Dendritic cell treated with granulocyte-macrophage colony-stimulating factor and Interleukin-4, amounts not matched to agents 40 ng/mL and 50 ng/mL, for 4 days (primary cell): ENCODE results near the gene DOCK1.

Experiments
- H3K27ac Mint-ChIP-seq: one replicate; pipeline ENCODE4 v1.8.0; 2022; ENCODE audit warnings: mild to moderate bottlenecking, mixed read lengths
- H3K27me3 Mint-ChIP-seq: one replicate; pipeline ENCODE4 v1.8.0; 2022; ENCODE audit warnings: mild to moderate bottlenecking, mixed read lengths
- H3K36me3 Mint-ChIP-seq: one replicate; pipeline ENCODE4 v1.8.0; 2022; ENCODE audit warnings: low read depth, mixed read lengths
- H3K4me1 Mint-ChIP-seq: one replicate; pipeline ENCODE4 v1.8.0; 2022; ENCODE audit warnings: low read depth, mixed read lengths
- H3K4me3 Mint-ChIP-seq: one replicate; pipeline ENCODE4 v1.8.0; 2022; ENCODE audit warnings: mild to moderate bottlenecking, moderate library complexity, mixed read lengths
- H3K9me3 Mint-ChIP-seq: one replicate; pipeline ENCODE4 v1.8.0; 2022; ENCODE audit warnings: mixed read lengths
- intact Hi-C: fragments of 100-400 bp; cut with micrococcal nuclease; formaldehyde crosslinking; loops from one replicate; pipeline ENCODE4 v1.15.0; 2022

The DOCK1 gene

GRCh38 chr10:127073666-127074065, 168.4 kb downstream of the DOCK1 start:
- H3K27ac Mint-ChIP-seq: no peak overlapping the region
- intact Hi-C loops: no loop called here
- no peak overlapping the region for H3K4me3 Mint-ChIP-seq
- H3K27me3 Mint-ChIP-seq: no peaks in the 10 kb centered on the region
- no peaks in the 10 kb centered on the region for H3K4me1 Mint-ChIP-seq
- peaks cover 9% of the 10 kb centered on the region for H3K9me3 Mint-ChIP-seq
- H3K36me3 Mint-ChIP-seq: peaks cover 31% of the 10 kb centered on the region

- Mint-ChIP-seq H3K9me3 (peaks cover 22% of the 10 kb centered on the region), H3K27ac (no peak overlapping the region), H3K4me3 (no peak overlapping the region), H3K36me3 (peaks cover 17% of the 10 kb centered on the region), H3K4me1 (peaks cover 8% of the 10 kb centered on the region), H3K27me3 (no peaks in the 10 kb centered on the region)
- intact Hi-C loops: no loop called here
Measured at GRCh38 chr10:127079392-127079791, 174.2 kb downstream of the DOCK1 start.

GRCh38 chr10:127080317-127080716, 175.1 kb downstream of the DOCK1 start:
- Mint-ChIP-seq H3K27me3 (no peaks in the 10 kb centered on the region), H3K4me3 (no peak overlapping the region)

DNA sequence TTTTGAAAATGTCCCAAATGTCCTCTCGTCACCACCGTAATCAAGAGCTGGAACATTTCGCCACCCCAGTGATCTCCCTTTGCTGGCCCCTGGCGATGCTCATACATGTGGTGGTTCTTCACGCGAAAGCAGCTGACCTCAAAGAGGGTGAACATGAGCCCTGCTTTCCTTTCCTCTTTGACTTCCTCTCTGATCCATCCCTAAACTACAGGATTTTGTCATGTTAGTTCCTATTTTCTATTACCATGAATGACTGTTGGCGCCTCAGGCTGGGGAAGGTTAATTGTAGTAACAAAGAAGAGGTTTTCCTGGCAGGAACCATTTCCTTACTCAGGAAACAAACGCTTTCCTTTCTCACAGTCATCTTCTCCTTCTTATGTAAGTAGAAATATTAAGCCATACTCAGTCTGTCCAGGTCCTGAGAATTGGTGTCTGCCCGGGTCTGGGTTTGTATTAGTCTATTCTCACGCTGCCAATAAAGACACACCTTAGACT, 176.7 kb downstream of the DOCK1 start:
- Mint-ChIP-seq H3K27ac (no peak overlapping the region), H3K36me3 (peaks cover 5% of the 10 kb centered on the region), H3K9me3 (peaks cover 13% of the 10 kb centered on the region), H3K4me3 (no peak overlapping the region), H3K4me1 (peaks cover 8% of the 10 kb centered on the region), H3K27me3 (no peaks in the 10 kb centered on the region)
- intact Hi-C loops: no loop called here

More at GRCh38 chr10:127080317-127080716, 175.1 kb downstream of the DOCK1 start:
- Mint-ChIP-seq H3K4me1 (peaks cover 8% of the 10 kb centered on the region), H3K36me3 (peaks cover 12% of the 10 kb centered on the region), H3K27ac (no peak overlapping the region), H3K9me3 (peaks cover 18% of the 10 kb centered on the region)
- intact Hi-C loops: no loop called here

- Mint-ChIP-seq H3K4me1 (peaks cover 8% of the 10 kb centered on the region), H3K36me3 (peaks cover 5% of the 10 kb centered on the region), H3K4me3 (no peak overlapping the region), H3K27ac (no peak overlapping the region), H3K27me3 (no peaks in the 10 kb centered on the region), H3K9me3 (peaks cover 13% of the 10 kb centered on the region)
- intact Hi-C loops: no loop called here
Measured at GRCh38 chr10:127082651-127083050, 177.4 kb downstream of the DOCK1 start.

GRCh38 chr10:127085957-127086356, 180.7 kb downstream of the DOCK1 start:
- Mint-ChIP-seq H3K36me3 (peaks cover 5% of the 10 kb centered on the region), H3K27ac (no peak overlapping the region), H3K27me3 (no peaks in the 10 kb centered on the region), H3K9me3 (peaks cover 13% of the 10 kb centered on the region), H3K4me1 (peaks cover 8% of the 10 kb centered on the region), H3K4me3 (no peak overlapping the region)
- intact Hi-C loops: no loop called here

GRCh38 chr10:127088908-127089307, 183.7 kb downstream of the DOCK1 start:
- no peaks in the 10 kb centered on the region for H3K27me3 Mint-ChIP-seq
- no peaks in the 10 kb centered on the region for H3K36me3 Mint-ChIP-seq
- H3K27ac Mint-ChIP-seq: no peak overlapping the region
- intact Hi-C loops: no loop called here
- H3K9me3 Mint-ChIP-seq: no peaks in the 10 kb centered on the region
- H3K4me3 Mint-ChIP-seq: no peak overlapping the region
- no peaks in the 10 kb centered on the region for H3K4me1 Mint-ChIP-seq

- Mint-ChIP-seq H3K36me3 (peaks cover 5% of the 10 kb centered on the region), H3K9me3 (no peaks in the 10 kb centered on the region), H3K4me3 (no peak overlapping the region), H3K4me1 (no peaks in the 10 kb centered on the region), H3K27me3 (no peaks in the 10 kb centered on the region), H3K27ac (no peak overlapping the region)
- intact Hi-C loops: no loop called here
Measured at GRCh38 chr10:127089446-127089845, 184.2 kb downstream of the DOCK1 start.

- Mint-ChIP-seq H3K27me3 (no peaks in the 10 kb centered on the region), H3K9me3 (no peaks in the 10 kb centered on the region), H3K4me1 (no peaks in the 10 kb centered on the region), H3K36me3 (peaks cover 7% of the 10 kb centered on the region), H3K4me3 (no peak overlapping the region), H3K27ac (no peak overlapping the region)
- intact Hi-C loops: no loop called here
Measured at GRCh38 chr10:127090138-127090537, 184.9 kb downstream of the DOCK1 start.

DNA sequence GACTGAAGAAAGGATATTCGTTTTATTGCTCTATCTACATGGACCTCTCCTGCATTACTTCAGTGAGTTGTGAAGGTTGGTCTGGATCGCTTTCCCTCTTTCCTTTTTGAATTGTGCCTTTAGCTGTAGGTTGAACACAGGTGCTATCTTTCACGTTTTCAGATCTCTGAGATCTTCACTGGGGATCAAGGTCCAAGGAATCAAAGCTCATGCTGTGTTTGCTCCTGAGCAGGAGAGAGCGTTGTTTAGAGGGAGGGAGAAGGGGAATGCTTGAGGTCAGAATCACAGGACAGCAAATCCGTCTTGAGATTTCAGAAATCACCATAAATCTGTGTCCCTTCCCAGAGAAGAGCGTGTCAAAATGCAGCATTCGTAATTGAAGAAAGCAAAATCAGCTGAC, 186.1 kb downstream of the DOCK1 start:
- H3K27ac Mint-ChIP-seq: no peak overlapping the region
- intact Hi-C loops: no loop called here
- no peak overlapping the region for H3K4me3 Mint-ChIP-seq
- peaks cover 7% of the 10 kb centered on the region for H3K36me3 Mint-ChIP-seq
- H3K4me1 Mint-ChIP-seq: no peaks in the 10 kb centered on the region
- no peaks in the 10 kb centered on the region for H3K9me3 Mint-ChIP-seq
- H3K27me3 Mint-ChIP-seq: no peaks in the 10 kb centered on the region

- Mint-ChIP-seq H3K4me1 (no peaks in the 10 kb centered on the region), H3K36me3 (peaks cover 7% of the 10 kb centered on the region), H3K27me3 (no peaks in the 10 kb centered on the region), H3K9me3 (no peaks in the 10 kb centered on the region), H3K4me3 (no peak overlapping the region), H3K27ac (no peak overlapping the region)
- intact Hi-C loops: no loop called here
Measured at GRCh38 chr10:127092916-127093315, 187.7 kb downstream of the DOCK1 start.

- H3K27me3 Mint-ChIP-seq: no peaks in the 10 kb centered on the region
- intact Hi-C loops: no loop called here
- H3K27ac Mint-ChIP-seq: no peak overlapping the region
- no peaks in the 10 kb centered on the region for H3K9me3 Mint-ChIP-seq
- no peaks in the 10 kb centered on the region for H3K4me1 Mint-ChIP-seq
- peaks cover 7% of the 10 kb centered on the region for H3K36me3 Mint-ChIP-seq
- no peak overlapping the region for H3K4me3 Mint-ChIP-seq
Measured at GRCh38 chr10:127094984-127095383, 189.8 kb downstream of the DOCK1 start.

DNA sequence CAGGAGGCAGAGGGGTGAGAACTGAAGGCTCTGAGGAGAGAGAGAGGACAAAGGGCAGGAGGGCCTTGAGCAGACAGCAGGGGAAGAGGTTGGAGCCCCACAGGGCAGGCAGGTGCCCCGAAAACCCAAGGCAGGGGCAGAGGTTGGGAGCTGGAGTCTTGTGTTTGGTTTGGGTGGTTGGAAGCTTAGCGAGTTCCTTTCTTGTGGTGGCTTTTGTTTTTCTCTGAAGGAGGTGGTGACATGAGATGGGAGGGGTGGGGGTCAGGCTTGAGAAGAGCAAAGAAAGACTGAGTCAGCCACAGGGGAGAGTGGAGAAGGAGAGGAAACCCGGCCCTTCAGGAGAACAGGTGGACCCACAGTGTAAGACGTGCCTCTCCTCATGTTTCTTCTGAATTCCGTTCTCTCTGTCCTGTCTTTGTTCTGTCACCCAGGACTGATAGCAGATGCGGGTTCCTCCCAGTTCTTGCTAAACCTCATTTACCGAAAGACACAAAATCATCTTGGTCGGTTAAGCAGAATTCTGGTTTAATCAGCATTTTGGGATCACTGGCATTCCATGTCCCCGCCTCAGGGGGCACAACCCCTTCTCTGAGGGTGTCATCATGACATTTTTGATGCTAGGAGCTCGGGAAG, 195.9 kb downstream of the DOCK1 start:
- Mint-ChIP-seq H3K4me3 (no peak overlapping the region), H3K27ac (no peak overlapping the region), H3K36me3 (peaks cover 2% of the 10 kb centered on the region)

DNA sequence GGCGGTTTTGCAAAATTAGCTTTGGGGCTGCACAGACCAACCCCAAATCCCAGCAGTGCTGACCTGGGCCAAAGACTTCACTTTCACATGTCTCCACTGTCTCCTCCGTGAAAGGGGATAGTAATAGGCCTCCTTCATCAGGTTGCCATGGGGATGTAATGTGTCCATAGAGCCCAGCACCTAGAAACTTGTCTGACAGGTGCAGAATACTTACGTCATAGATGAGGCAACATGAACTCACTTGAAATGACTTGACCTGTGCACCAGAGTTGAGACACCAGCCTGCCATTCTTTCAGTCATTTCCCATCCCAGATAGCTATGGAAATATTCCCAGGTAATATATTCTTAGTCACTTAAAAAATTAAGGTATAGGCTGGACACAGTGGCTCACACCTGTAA, 196.9 kb downstream of the DOCK1 start:
- no peaks in the 10 kb centered on the region for H3K9me3 Mint-ChIP-seq
- H3K27ac Mint-ChIP-seq: no peak overlapping the region
- H3K36me3 Mint-ChIP-seq: peaks cover 12% of the 10 kb centered on the region
- intact Hi-C loops: no loop called here
- no peak overlapping the region for H3K4me3 Mint-ChIP-seq
- H3K4me1 Mint-ChIP-seq: no peaks in the 10 kb centered on the region
- H3K27me3 Mint-ChIP-seq: no peaks in the 10 kb centered on the region

More for the DNA sequence above, 195.9 kb downstream of the DOCK1 start:
- no peaks in the 10 kb centered on the region for H3K27me3 Mint-ChIP-seq
- no peaks in the 10 kb centered on the region for H3K4me1 Mint-ChIP-seq
- intact Hi-C loops: no loop called here
- no peaks in the 10 kb centered on the region for H3K9me3 Mint-ChIP-seq

- H3K27me3 Mint-ChIP-seq: no peaks in the 10 kb centered on the region
- intact Hi-C loops: no loop called here
- H3K36me3 Mint-ChIP-seq: peaks cover 6% of the 10 kb centered on the region
- no peak overlapping the region for H3K27ac Mint-ChIP-seq
- no peaks in the 10 kb centered on the region for H3K4me1 Mint-ChIP-seq
- no peaks in the 10 kb centered on the region for H3K9me3 Mint-ChIP-seq
- H3K4me3 Mint-ChIP-seq: no peak overlapping the region
Measured at GRCh38 chr10:127115100-127115499, 209.9 kb downstream of the DOCK1 start.
